ENCODE results near the gene MAG. TPM values are rescaled to one million over a fixed set of nuclear protein-coding genes. Genes with fewer than 3 reads are reported as not detected.

The MAG gene, protein sequence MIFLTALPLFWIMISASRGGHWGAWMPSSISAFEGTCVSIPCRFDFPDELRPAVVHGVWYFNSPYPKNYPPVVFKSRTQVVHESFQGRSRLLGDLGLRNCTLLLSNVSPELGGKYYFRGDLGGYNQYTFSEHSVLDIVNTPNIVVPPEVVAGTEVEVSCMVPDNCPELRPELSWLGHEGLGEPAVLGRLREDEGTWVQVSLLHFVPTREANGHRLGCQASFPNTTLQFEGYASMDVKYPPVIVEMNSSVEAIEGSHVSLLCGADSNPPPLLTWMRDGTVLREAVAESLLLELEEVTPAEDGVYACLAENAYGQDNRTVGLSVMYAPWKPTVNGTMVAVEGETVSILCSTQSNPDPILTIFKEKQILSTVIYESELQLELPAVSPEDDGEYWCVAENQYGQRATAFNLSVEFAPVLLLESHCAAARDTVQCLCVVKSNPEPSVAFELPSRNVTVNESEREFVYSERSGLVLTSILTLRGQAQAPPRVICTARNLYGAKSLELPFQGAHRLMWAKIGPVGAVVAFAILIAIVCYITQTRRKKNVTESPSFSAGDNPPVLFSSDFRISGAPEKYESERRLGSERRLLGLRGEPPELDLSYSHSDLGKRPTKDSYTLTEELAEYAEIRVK
- total RNA-seq = not detected in 2 replicates

DNA sequence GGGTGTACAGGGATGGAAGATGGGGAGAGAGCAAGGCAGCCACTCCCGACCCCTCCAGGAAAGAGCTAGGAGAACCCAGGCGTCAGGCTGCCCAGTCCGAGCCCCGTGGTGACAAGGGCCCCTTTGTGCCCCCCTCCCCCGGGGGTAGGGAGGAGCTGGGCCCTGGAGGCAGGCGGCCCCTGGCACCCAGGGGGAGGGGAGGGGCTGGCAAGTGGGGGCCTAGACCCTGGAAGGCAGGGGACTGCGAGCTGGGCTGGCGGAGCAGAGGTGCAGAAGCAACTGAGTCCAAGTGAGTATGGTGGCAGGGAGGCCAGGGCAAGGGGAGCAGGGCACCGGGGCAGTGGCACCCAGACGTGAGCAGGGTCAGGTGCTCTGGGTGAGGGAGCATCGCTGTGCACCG is at the start of gene MAG:
MAG (plus strand) TSS at position 246 of the 400 bp plus-strand sequence. CDS start 3,248 bp downstream, outside the sequence.

DNA sequence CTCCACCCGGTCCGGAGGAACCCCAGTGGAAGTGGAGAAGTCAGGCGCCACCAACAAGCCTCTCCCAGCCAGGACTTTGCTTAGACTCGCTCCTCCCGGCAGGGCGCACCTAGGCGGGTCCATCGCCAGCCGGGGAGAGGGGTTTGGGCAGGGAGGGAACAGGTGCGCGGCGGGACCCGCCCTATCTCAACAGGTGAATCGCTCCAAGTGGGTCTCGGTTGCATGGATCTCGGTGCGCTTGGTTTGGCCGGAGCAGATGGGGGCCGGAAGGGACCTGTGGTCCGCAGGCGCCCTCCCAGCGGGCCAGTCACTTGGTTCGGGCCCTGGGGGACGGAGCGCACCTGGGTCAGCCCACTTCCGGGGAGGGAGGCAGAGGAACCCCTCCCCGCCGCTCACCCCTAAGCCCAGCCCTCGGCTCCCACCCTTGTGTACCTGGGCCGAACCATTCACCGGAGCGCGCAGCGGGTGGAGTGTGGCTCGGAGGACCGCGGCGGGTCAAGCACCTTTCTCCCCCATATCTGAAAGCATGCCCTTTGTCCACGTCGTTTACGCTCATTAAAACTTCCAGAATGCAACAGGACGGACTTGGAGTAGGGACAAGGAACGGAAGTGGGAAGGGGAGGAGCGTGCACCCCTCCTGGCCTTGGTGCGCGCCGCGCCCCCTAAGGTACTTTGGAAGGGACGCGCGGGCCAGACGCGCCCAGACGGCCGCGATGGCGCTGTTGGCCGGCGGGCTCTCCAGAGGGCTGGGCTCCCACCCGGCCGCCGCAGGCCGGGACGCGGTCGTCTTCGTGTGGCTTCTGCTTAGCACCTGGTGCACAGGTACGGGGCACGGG is 43.4 kb upstream of the MAG start, which contains the start of gene LSR:
LSR (plus strand) TSS at position 693 of the 836 bp plus-strand sequence; CDS start at position 714, 21 bp downstream.

DNA sequence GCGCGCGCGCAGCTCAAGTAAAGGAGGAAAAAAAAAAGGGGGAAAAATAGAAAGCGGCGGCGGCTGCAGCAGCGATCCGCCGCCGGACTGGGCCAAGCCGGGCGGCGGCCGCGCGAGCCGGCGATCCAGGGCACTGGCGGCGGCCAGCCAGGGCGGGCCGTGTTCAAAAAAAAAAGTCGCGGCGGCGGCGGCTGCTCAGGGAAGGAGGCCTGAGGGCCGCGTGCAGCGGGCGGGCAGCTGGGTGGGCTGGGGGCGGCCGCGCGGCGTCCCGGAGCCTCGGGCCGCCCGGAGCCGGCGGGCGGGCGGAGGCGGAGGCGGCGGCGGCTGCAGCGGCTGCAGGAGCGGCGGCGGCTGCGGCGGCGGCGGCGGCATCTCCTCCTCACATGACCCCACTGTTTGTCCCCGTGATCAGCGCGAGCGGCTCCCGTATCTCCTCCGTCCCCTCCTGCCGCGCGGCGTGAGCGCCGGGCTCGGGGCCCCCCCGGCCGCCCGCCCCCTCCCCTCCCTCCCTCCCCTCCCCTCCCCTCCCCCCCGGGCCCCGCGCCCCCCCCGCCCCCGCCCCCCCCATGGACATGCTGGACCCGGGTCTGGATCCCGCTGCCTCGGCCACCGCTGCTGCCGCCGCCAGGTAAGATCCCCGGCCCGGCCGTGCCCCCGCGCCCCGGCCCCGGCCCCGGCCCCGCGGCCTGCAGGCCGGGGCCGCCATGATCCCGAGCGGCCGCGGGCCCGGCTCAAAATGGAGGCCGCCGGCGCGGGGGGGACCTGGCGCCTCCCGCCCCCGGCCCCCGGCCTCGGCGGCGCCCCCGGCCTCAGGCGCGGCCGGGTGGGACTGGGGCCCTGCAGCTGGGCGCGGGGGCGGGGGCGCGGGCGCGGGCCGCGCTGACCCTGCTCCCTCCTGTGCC is 23.2 kb upstream of the MAG start, which contains the start of gene USF2:
USF2 (plus strand) TSS at position 427 of the 902 bp plus-strand sequence; CDS start at position 567, 140 bp downstream.

DNA sequence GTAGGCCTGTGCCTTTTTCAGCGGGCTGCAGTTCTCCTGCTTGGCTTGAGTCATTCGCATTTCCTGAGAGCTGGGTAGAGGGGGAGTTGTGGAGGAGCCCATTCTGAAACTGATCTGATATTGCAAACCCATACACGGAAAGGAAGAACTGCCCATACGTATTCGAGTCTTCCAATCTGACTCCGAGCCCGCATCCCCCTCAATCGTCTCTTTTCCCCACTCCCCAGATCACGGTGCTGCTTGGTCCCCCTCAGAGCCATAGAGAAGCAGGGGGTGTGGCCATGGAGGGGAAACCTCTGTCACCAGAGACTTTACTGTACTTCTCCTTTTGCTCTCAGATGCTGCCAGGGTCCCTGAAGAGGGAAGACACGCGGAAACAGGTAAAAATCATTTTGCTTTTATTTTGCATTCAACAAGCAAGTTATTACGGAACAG is 36.9 kb downstream of the MAG start, which contains the start of gene CD22:
CD22 (plus strand) TSS at position 337 of the 435 bp plus-strand sequence. CDS start 2,854 bp downstream, outside the sequence.

DNA sequence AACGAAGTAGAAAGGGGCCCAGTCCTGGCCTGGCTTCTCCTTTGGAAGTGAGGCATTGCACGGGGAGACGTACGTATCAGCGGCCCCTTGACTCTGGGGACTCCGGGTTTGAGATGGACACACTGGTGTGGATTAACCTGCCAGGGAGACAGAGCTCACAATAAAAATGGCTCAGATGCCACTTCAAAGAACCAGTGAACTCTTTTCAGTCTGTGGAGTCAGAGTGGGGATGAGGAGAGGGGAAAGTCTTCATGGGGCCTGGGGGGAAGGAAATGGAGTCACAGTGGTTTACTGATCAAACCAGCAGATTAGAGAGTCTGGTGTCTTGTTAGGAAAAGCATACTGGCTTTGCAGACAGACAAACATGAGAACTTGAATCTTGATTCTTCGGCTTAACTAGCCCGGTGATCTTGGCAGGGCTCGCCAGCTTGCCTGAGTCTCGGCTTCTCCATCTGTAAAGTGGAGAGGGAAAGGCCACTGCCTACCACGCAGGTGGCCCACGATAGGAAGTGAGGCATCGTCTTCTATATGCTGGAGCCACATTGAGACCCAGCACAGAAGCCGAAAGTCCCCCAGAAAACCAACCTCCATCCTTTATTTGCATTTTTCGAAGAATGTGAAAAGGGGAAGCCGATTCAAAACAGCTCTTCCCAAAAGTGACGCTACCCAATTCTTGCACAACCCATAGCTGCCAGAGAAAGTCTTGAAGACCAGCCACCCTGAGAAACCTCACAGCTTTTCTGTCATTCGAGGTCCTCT is 55.4 kb downstream of the MAG start, which contains the start of gene FFAR1:
FFAR1 (plus strand) TSS at position 732 of the 759 bp plus-strand sequence. CDS start 3,650 bp downstream, outside the sequence.

DNA sequence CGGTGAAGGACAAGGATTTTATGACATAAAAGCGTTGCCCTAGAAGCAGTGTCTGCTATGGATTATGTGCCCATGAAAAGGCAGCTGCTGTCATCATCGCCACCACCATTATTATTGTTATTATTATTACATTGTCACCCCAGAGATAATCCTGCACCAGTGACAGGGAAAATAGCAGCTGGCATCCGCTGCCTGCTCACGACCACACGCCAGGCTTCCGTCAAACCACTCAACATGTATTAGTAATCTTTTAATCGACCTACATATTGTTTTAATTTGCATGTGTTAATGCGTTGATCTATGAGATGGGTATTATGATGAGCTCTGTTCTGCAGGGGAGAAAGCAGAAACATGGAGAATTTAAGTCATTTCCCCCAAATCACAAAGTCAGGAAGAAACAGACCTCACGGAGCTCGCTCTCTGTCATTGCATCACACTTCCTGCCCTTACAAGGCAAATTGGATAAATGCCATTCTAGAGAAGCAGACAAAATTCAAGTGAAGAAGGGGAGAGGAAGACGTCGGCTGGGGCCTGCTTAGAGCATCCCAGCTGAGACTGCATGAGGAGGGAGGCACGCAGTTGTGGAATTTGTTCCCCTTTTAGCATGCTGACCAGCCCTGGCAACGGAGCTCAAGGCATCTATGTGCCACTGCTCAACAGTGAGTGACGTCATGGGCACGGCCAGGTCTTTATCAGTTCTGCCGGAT is 66.1 kb downstream of the MAG start, which contains the start of gene FFAR3:
FFAR3 (plus strand) TSS at position 594 of the 707 bp plus-strand sequence. CDS start 431 bp downstream, outside the sequence.

Other genes with a start within 250 kb of the MAG start
- not detected in 2 replicates for gene FXYD3, start 176.3 kb upstream of the MAG start, total RNA-seq
- gene LGI4, start 157.1 kb upstream of the MAG start, total RNA-seq = 0.09 TPM in 1 of 2 replicates, not detected in the other
- gene FXYD1, start 153.3 kb upstream of the MAG start, total RNA-seq = not detected in 2 replicates
- gene FXYD7, start 148.9 kb upstream of the MAG start, total RNA-seq = not detected in 2 replicates
- 25.6 and 28.0 TPM in 2 replicates for gene FXYD5, start 137.4 kb upstream of the MAG start, total RNA-seq
- gene FAM187B, start 63.4 kb upstream of the MAG start, total RNA-seq = not detected in 2 replicates
- gene LSR, start 43.2 kb upstream of the MAG start, total RNA-seq = 0.19 and 0.27 TPM in 2 replicates
- gene USF2, start 23.2 kb upstream of the MAG start, total RNA-seq = 39.9 and 49.2 TPM in 2 replicates
- gene HAMP, start 9.6 kb upstream of the MAG start, total RNA-seq = under 0.01 and 0.09 TPM in 2 replicates
- gene CD22, start 37.0 kb downstream of the MAG start, total RNA-seq = not detected in 2 replicates
- gene FFAR1, start 55.7 kb downstream of the MAG start, total RNA-seq = not detected in 2 replicates
- gene FFAR3, start 66.3 kb downstream of the MAG start, total RNA-seq = not detected in 2 replicates
- gene GPR42, start 78.9 kb downstream of the MAG start, total RNA-seq = not detected in 2 replicates
- not detected in 2 replicates for gene FFAR2, start 156.1 kb downstream of the MAG start, total RNA-seq
- not detected in 2 replicates for gene KRTDAP, start 198.3 kb downstream of the MAG start, total RNA-seq
- gene DMKN, start 221.5 kb downstream of the MAG start, total RNA-seq = not detected in 2 replicates
- gene SBSN, start 236.2 kb downstream of the MAG start, total RNA-seq = 0.09 TPM in 1 of 2 replicates, not detected in the other
- gene GAPDHS, start 241.3 kb downstream of the MAG start, total RNA-seq = not detected in 2 replicates

All from endothelial cell of coronary artery (primary cell).